ENCODE results near the gene ADAM15.

The ADAM15 gene

GRCh38 chr1:155030899-155031298, 20.2 kb upstream of the ADAM15 start:
- no peak for DNase-seq

GRCh38 chr1:155032886-155033285, 18.2 kb upstream of the ADAM15 start:
- DNase-seq, result no peak

- DNase-seq, result no peak
Observed at GRCh38 chr1:155033524-155033923, 17.6 kb upstream of the ADAM15 start, which contains the start of the genes DCST1 and DCST2. Gene DCST1 (plus strand): TSS chr1:155033824. CDS start chr1:155034037, 213 bp downstream. Gene DCST2 (minus strand): TSS chr1:155033781. CDS start chr1:155033701, 80 bp downstream.

- DNase-seq, result no peak
Observed at GRCh38 chr1:155034318-155035208, 16.6 kb upstream of the ADAM15 start.

- DNase-seq, result no peak
Observed at GRCh38 chr1:155035936-155036335, 15.2 kb upstream of the ADAM15 start.

- no peak for DNase-seq
Observed at GRCh38 chr1:155037043-155037442, 14.1 kb upstream of the ADAM15 start.

GRCh38 chr1:155037851-155038441, 13.2 kb upstream of the ADAM15 start:
- no peak for DNase-seq

GRCh38 chr1:155038602-155039307, 12.4 kb upstream of the ADAM15 start:
- DNase-seq, result no peak

- DNase-seq, result no peak
Observed at GRCh38 chr1:155039308-155039669, 11.8 kb upstream of the ADAM15 start.

- no peak for DNase-seq
Observed at GRCh38 chr1:155040358-155041093, 10.6 kb upstream of the ADAM15 start.

GRCh38 chr1:155042789-155043188, 8.3 kb upstream of the ADAM15 start:
- no peak for DNase-seq

GRCh38 chr1:155043301-155043702, 7.8 kb upstream of the ADAM15 start:
- no peak for DNase-seq

- no peak for DNase-seq
Observed at GRCh38 chr1:155043793-155044192, 7.3 kb upstream of the ADAM15 start.

- no peak for DNase-seq
Observed at GRCh38 chr1:155044365-155044764, 6.8 kb upstream of the ADAM15 start.

- DNase-seq, result peak; percentile 32
Observed at GRCh38 chr1:155044812-155045657, 6.1 kb upstream of the ADAM15 start.

GRCh38 chr1:155048449-155049334, 2.4 kb upstream of the ADAM15 start:
- no peak for DNase-seq

GRCh38 chr1:155049651-155050559, 1.2 kb upstream of the ADAM15 start:
- no peak for DNase-seq

- DNase-seq, result no peak
Observed at GRCh38 chr1:155051342-155051776, 243 bp downstream of the ADAM15 start.

GRCh38 chr1:155051777-155052398, 772 bp downstream of the ADAM15 start:
- peak; percentile 36 for DNase-seq
